WTC11 (cell line): ENCODE data around the gene CPN1. TPM values are rescaled to one million over a fixed set of nuclear protein-coding genes. Genes with fewer than 3 reads are reported as not detected.

Experiments
- ATAC-seq: fragments of 200-7000 bp; cut with Tn5 transposase; 2 replicates; pipeline ENCODE4 v1.10.0; 2021; ENCODE audit warnings: mild to moderate bottlenecking, moderate library complexity
- CTCF ChIA-PET: fragments of 300-600 bp; sonication (Branson Sonifier 250); formaldehyde crosslinking; loops from one replicate; lab custom pipeline; 2021; ENCODE audit warnings: antibody characterized with exemption; lab: Charles Lee
- POLR2A ChIA-PET: fragments of 350-600 bp; sonication (Branson Sonifier 250); formaldehyde crosslinking; loops from one replicate; lab custom pipeline; 2021; ENCODE audit warnings: antibody characterized with exemption; lab: Charles Lee
- DNase-seq: peaks from one replicate; pipeline ENCODE4 v3.0.0; 2021; ENCODE audit warnings: low spot score
- H3K27ac Mint-ChIP-seq: 2 replicates; pipeline ENCODE4 v1.8.0; 2021; ENCODE audit warnings: mixed read lengths
- H3K27me3 Mint-ChIP-seq: 2 replicates; pipeline ENCODE4 v1.8.0; 2021; ENCODE audit warnings: low read depth, mild to moderate bottlenecking, moderate library complexity, mixed read lengths
- H3K36me3 Mint-ChIP-seq: 2 replicates; pipeline ENCODE4 v1.8.0; 2021; ENCODE audit warnings: mixed read lengths
- H3K4me1 Mint-ChIP-seq: 2 replicates; pipeline ENCODE4 v1.8.0; 2022; ENCODE audit warnings: mixed read lengths
- H3K4me3 Mint-ChIP-seq: 2 replicates; pipeline ENCODE4 v1.8.0; 2021; ENCODE audit warnings: mild to moderate bottlenecking, moderate library complexity, mixed read lengths
- H3K9me3 Mint-ChIP-seq: 2 replicates; pipeline ENCODE4 v1.8.0; 2021; ENCODE audit warnings: mixed read lengths
- FOXK1 ChIP-seq: sonication (generic); formaldehyde crosslinking; IDR thresholded peaks from 2 replicates; pipeline ENCODE4 v1.8.0; 2022; ENCODE audit warnings: mild to moderate bottlenecking, moderate library complexity, missing genetic modification reagents
- FOXP1 ChIP-seq: sonication (generic); formaldehyde crosslinking; IDR thresholded peaks from 2 replicates; pipeline ENCODE4 v1.8.0; 2022; ENCODE audit warnings: missing genetic modification reagents, mild to moderate bottlenecking, moderate library complexity, borderline replicate concordance
- GTF2I ChIP-seq: fragments of 250-450 bp; sonication (Bioruptor Pico); conservative IDR thresholded peaks from 2 replicates; pipeline ENCODE4 v1.4.0; 2021; ENCODE audit warnings: mild to moderate bottlenecking
- HMGA2 ChIP-seq: fragments of 250-450 bp; sonication (Bioruptor Pico); IDR thresholded peaks from 2 replicates; pipeline ENCODE4 v1.4.0; 2021; ENCODE audit warnings: mild to moderate bottlenecking, moderate library complexity
- NFATC4 ChIP-seq: fragments of 250-450 bp; sonication (Bioruptor Pico); IDR thresholded peaks from 2 replicates; pipeline ENCODE4 v1.9.0; 2021; ENCODE audit warnings: mild to moderate bottlenecking
- NFE2L1 ChIP-seq: sonication (generic); formaldehyde crosslinking; IDR thresholded peaks from 2 replicates; pipeline ENCODE4 v1.8.1; 2023; ENCODE audit warnings: missing genetic modification reagents
- NR2C2 ChIP-seq: sonication (generic); formaldehyde crosslinking; IDR thresholded peaks from 2 replicates; pipeline ENCODE4 v1.8.0; 2022; ENCODE audit warnings: mild to moderate bottlenecking, missing genetic modification reagents
- TCF7 ChIP-seq: sonication (generic); formaldehyde crosslinking; IDR thresholded peaks from 2 replicates; pipeline ENCODE4 v1.8.0; 2022; ENCODE audit warnings: mild to moderate bottlenecking, low read depth, missing genetic modification reagents, moderate library complexity
- ZNF263 ChIP-seq: sonication (generic); formaldehyde crosslinking; IDR thresholded peaks from 2 replicates; pipeline ENCODE4 v1.8.1; 2022; ENCODE audit warnings: low read depth, mild to moderate bottlenecking, moderate library complexity, missing genetic modification reagents
- ZNF396 ChIP-seq: fragments of 250-450 bp; sonication (Bioruptor Pico); IDR thresholded peaks from 2 replicates; pipeline ENCODE4 v1.8.0; 2021; ENCODE audit warnings: mild to moderate bottlenecking, moderate library complexity, borderline replicate concordance
- total RNA-seq: library from RNA; stranded (reverse); gene quantifications from 3 replicates; pipeline ENCODE4 v1.2.3, GENCODE V29; 2021
- TF ChIP-seq, protein P1 (sequence below): fragments of 250-450 bp; sonication (Bioruptor Pico); IDR thresholded peaks from 2 replicates; pipeline ENCODE4 v1.9.0; 2021; ENCODE audit warnings: mild to moderate bottlenecking
- TF ChIP-seq, protein P2 (sequence below): sonication (generic); formaldehyde crosslinking; conservative IDR thresholded peaks from 2 replicates; pipeline ENCODE4 v1.8.1; 2023; ENCODE audit warnings: mild to moderate bottlenecking, low read depth, missing genetic modification reagents, moderate library complexity
- TF ChIP-seq, protein P3 (sequence below): sonication (generic); formaldehyde crosslinking; IDR thresholded peaks from 2 replicates; pipeline ENCODE4 v1.8.0; 2022; ENCODE audit warnings: mild to moderate bottlenecking, missing genetic modification reagents
- TF ChIP-seq, protein P4 (sequence below): fragments of 250-450 bp; sonication (Bioruptor Pico); IDR thresholded peaks from 2 replicates; pipeline ENCODE4 v1.9.0; 2021; ENCODE audit warnings: mild to moderate bottlenecking
- TF ChIP-seq, protein P5 (sequence below): sonication (generic); formaldehyde crosslinking; IDR thresholded peaks from 2 replicates; pipeline ENCODE4 v1.8.0; 2023; ENCODE audit warnings: mild to moderate bottlenecking, missing genetic modification reagents

The CPN1 gene
- total RNA-seq, 1 experiment from 2014 or later: 0.42 TPM

DNA sequence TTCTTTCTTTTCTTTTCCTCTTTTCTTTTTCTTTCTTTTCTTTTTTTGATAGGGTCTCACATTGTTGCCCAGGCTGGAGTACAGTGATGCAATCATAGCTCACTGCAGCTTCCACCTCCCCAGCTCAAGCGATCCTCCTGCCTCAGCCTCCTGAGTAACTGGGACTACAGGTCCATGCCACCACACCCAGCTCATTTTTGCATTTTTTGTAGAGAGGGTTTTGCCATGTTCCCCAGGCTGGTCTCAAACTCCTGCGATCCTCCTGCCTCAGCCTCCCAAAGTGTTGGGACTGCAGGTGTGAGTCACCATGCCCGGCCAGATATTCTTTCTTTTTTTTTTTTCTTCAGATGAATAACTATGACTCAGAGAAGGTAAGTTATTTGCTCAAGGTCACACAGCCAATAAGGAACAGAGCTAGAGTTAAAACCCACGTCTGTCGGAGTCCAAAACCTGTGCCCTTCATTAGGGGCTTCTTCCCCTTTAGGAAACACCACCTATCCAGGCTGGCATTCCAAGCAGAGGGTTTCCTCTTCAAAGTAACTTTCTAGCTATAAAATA, 43.8 kb downstream of the CPN1 start:
- no peak overlapping the region for H3K27ac Mint-ChIP-seq
- CTCF ChIA-PET: interaction anchor here (0.7 to 2.8 kb wide), 4 partner anchors 8 to 192 kb away, joined by 3 to 10 read pairs (median 6); partner anchors contain the start of gene DNMBP
- H3K9me3 Mint-ChIP-seq: peaks cover 8% of the 10 kb centered on the region
- DNase-seq (no peak), ATAC-seq (no peak)
- POLR2A ChIA-PET: no interaction called here
- H3K36me3 Mint-ChIP-seq: peaks cover 4% of the 10 kb centered on the region
- H3K27me3 Mint-ChIP-seq: no peaks in the 10 kb centered on the region
- TF ChIP-seq FOXP1 (CRISPR knock-in tag): no peak
- TF ChIP-seq, protein P1, sequence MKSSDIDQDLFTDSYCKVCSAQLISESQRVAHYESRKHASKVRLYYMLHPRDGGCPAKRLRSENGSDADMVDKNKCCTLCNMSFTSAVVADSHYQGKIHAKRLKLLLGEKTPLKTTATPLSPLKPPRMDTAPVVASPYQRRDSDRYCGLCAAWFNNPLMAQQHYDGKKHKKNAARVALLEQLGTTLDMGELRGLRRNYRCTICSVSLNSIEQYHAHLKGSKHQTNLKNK (CRISPR knock-in tag): no peak
- no peak for TF ChIP-seq NFATC4
- TF ChIP-seq FOXK1 (CRISPR knock-in tag): no peak
- no peak for TF ChIP-seq ZNF396 (CRISPR knock-in tag)
- peaks cover 23% of the 10 kb centered on the region for H3K4me1 Mint-ChIP-seq
- no peak overlapping the region for H3K4me3 Mint-ChIP-seq

DNA sequence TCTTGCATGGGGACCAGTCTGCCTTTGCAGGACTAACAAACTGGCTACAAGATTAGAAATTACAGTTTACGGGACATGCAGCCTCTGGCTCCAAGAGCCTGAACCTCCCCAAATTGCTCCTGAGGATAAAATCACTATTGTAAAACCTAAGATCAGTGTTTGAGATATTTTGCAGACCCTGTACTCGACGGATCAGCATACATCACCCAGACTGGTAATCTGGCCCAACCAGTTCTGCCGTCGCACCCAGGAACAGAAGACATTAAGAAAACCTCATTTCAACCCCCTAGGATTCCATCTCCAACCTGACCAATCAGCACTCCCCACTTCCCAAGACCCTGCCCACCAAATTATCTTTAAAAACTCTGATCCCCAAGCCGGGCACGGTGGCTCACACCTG, 44.8 kb downstream of the CPN1 start:
- TF ChIP-seq TCF7 (CRISPR knock-in tag) (no peak), HMGA2 (no peak)
- TF ChIP-seq, protein P2, sequence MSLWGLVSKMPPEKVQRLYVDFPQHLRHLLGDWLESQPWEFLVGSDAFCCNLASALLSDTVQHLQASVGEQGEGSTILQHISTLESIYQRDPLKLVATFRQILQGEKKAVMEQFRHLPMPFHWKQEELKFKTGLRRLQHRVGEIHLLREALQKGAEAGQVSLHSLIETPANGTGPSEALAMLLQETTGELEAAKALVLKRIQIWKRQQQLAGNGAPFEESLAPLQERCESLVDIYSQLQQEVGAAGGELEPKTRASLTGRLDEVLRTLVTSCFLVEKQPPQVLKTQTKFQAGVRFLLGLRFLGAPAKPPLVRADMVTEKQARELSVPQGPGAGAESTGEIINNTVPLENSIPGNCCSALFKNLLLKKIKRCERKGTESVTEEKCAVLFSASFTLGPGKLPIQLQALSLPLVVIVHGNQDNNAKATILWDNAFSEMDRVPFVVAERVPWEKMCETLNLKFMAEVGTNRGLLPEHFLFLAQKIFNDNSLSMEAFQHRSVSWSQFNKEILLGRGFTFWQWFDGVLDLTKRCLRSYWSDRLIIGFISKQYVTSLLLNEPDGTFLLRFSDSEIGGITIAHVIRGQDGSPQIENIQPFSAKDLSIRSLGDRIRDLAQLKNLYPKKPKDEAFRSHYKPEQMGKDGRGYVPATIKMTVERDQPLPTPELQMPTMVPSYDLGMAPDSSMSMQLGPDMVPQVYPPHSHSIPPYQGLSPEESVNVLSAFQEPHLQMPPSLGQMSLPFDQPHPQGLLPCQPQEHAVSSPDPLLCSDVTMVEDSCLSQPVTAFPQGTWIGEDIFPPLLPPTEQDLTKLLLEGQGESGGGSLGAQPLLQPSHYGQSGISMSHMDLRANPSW (CRISPR knock-in tag): no peak
- TF ChIP-seq, protein P3, sequence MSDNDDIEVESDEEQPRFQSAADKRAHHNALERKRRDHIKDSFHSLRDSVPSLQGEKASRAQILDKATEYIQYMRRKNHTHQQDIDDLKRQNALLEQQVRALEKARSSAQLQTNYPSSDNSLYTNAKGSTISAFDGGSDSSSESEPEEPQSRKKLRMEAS (CRISPR knock-in tag): no peak
- no peaks in the 10 kb centered on the region for H3K27me3 Mint-ChIP-seq
- H3K4me3 Mint-ChIP-seq: no peak overlapping the region
- POLR2A ChIA-PET: no interaction called here
- CTCF ChIA-PET: interaction anchor here (0.8 kb wide), 1 partner anchor 191 kb away, joined by 3 read pairs; no protein-coding TSS in a partner anchor
- DNase-seq: no peak
- peaks cover 8% of the 10 kb centered on the region for H3K9me3 Mint-ChIP-seq
- H3K36me3 Mint-ChIP-seq: peaks cover 4% of the 10 kb centered on the region
- peaks cover 23% of the 10 kb centered on the region for H3K4me1 Mint-ChIP-seq
- ATAC-seq: no peak
- peak overlapping the region; percentile 16; the same call in 1 of the 2 replicates for H3K27ac Mint-ChIP-seq

DNA sequence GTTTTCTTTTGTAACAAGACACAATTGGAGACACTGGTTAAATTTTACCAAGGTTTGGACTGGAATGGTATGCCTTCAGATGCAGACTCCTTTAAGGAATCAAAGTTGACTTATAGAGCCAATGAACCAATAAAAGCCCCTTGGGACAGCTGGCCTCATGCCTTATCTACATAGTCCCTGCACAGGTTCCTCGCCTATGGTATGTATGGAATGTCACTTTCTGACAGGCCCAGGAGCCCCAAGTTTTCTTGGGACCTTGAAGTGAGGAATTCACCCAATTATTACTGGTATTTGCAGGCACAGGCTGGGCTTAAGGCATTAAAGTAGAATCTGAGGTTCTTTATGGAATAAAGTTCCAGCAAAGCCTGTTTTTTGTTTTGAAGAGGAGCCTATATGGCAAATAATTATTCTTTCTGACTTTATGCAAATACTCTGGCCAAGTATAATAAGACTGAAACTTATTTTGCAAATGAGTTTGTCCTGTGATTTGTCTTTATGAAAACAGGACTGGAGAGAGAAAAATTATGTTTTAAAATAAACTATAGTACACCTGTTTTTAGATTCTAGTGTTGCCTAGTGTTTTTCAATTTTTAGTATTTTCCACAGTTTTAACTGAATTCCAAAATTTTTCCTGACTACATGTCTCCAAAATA, 47.8 kb downstream of the CPN1 start:
- H3K9me3 Mint-ChIP-seq: peaks cover 8% of the 10 kb centered on the region
- POLR2A ChIA-PET: no interaction called here
- peak; percentile 73 for ATAC-seq
- CTCF ChIA-PET: interaction anchor here (0.6 to 2.1 kb wide), 3 partner anchors 12 to 188 kb away, joined by 3 to 11 read pairs (median 5); no protein-coding TSS in a partner anchor
- no peak overlapping the region for H3K27ac Mint-ChIP-seq
- H3K36me3 Mint-ChIP-seq: peaks cover 4% of the 10 kb centered on the region
- H3K4me1 Mint-ChIP-seq: peaks cover 21% of the 10 kb centered on the region
- no peak overlapping the region for H3K4me3 Mint-ChIP-seq
- no peaks in the 10 kb centered on the region for H3K27me3 Mint-ChIP-seq
- peak; percentile 20 for DNase-seq
- TF ChIP-seq NR2C2 (CRISPR knock-in tag) (no peak), HMGA2 (no peak), NFE2L1 (CRISPR knock-in tag) (no peak), GTF2I (CRISPR knock-in tag) (no peak), ZNF263 (CRISPR knock-in tag) (no peak)
- TF ChIP-seq, protein P2 (CRISPR knock-in tag): no peak
- TF ChIP-seq, protein P4, sequence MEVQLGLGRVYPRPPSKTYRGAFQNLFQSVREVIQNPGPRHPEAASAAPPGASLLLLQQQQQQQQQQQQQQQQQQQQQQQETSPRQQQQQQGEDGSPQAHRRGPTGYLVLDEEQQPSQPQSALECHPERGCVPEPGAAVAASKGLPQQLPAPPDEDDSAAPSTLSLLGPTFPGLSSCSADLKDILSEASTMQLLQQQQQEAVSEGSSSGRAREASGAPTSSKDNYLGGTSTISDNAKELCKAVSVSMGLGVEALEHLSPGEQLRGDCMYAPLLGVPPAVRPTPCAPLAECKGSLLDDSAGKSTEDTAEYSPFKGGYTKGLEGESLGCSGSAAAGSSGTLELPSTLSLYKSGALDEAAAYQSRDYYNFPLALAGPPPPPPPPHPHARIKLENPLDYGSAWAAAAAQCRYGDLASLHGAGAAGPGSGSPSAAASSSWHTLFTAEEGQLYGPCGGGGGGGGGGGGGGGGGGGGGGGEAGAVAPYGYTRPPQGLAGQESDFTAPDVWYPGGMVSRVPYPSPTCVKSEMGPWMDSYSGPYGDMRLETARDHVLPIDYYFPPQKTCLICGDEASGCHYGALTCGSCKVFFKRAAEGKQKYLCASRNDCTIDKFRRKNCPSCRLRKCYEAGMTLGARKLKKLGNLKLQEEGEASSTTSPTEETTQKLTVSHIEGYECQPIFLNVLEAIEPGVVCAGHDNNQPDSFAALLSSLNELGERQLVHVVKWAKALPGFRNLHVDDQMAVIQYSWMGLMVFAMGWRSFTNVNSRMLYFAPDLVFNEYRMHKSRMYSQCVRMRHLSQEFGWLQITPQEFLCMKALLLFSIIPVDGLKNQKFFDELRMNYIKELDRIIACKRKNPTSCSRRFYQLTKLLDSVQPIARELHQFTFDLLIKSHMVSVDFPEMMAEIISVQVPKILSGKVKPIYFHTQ: no peak
- TF ChIP-seq, protein P1 (CRISPR knock-in tag): no peak
- TF ChIP-seq, protein P5, sequence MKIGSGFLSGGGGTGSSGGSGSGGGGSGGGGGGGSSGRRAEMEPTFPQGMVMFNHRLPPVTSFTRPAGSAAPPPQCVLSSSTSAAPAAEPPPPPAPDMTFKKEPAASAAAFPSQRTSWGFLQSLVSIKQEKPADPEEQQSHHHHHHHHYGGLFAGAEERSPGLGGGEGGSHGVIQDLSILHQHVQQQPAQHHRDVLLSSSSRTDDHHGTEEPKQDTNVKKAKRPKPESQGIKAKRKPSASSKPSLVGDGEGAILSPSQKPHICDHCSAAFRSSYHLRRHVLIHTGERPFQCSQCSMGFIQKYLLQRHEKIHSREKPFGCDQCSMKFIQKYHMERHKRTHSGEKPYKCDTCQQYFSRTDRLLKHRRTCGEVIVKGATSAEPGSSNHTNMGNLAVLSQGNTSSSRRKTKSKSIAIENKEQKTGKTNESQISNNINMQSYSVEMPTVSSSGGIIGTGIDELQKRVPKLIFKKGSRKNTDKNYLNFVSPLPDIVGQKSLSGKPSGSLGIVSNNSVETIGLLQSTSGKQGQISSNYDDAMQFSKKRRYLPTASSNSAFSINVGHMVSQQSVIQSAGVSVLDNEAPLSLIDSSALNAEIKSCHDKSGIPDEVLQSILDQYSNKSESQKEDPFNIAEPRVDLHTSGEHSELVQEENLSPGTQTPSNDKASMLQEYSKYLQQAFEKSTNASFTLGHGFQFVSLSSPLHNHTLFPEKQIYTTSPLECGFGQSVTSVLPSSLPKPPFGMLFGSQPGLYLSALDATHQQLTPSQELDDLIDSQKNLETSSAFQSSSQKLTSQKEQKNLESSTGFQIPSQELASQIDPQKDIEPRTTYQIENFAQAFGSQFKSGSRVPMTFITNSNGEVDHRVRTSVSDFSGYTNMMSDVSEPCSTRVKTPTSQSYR (CRISPR knock-in tag): no peak
